Testis (tissue), 2 donors: ENCODE data around the gene TASP1.

Experiments used
- POLR2A ChIP-seq: fragments of 450-650 bp; IDR thresholded peaks from one replicate; pipeline ENCODE4 v1.6.1; 2017; ENCODE audit warnings: antibody characterized with exemption, mild to moderate bottlenecking, moderate library complexity
- TF ChIP-seq, protein P1 (sequence below), 3 experiments: fragments of 450-650 bp in 2 of 3; fragments of 200-600 bp in 1 of 3; sonication (generic) in 1 of 3; IDR thresholded peaks; one replicate each; pipeline ENCODE4 v1.5.1; 2016 to 2019; ENCODE audit warnings: antibody characterized with exemption in 3 of 3, mild to moderate bottlenecking in 2 of 3, moderate library complexity in 1 of 3

DNA sequence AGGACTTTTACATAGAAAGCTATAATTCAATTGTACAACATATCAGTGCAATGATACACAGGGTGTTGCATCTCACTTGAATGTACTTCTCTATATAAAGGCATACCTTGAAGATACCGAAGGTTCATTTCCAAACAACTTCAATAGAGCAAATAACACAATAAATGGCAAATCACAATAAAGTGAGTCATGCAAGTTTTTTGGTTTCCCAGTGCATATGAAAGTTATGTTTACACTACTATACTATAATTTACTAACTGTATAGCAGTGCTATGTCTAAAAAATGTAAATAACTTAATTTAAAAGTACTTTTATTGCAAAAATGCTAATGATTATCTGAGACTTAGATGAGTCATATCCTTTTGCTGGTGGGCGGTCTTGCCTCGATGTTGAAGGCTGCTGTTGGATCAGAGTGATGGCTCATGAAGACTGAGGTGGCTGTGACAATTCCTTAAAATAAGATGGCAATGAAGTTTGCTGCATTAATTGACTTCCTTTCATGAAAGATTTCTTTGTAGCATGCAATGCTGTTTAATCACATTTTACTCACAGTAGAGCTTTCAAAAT lies 188.8 kb downstream of the TASP1 start:
- TF ChIP-seq, protein P1, sequence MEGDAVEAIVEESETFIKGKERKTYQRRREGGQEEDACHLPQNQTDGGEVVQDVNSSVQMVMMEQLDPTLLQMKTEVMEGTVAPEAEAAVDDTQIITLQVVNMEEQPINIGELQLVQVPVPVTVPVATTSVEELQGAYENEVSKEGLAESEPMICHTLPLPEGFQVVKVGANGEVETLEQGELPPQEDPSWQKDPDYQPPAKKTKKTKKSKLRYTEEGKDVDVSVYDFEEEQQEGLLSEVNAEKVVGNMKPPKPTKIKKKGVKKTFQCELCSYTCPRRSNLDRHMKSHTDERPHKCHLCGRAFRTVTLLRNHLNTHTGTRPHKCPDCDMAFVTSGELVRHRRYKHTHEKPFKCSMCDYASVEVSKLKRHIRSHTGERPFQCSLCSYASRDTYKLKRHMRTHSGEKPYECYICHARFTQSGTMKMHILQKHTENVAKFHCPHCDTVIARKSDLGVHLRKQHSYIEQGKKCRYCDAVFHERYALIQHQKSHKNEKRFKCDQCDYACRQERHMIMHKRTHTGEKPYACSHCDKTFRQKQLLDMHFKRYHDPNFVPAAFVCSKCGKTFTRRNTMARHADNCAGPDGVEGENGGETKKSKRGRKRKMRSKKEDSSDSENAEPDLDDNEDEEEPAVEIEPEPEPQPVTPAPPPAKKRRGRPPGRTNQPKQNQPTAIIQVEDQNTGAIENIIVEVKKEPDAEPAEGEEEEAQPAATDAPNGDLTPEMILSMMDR (IDR thresholded peaks at IDR 0.05): no peak
- TF ChIP-seq POLR2A: no peak
